AG04450 (cell line): Measurements from ENCODE around the gene ANKS1B. TPM values are rescaled to one million over a fixed set of nuclear protein-coding genes. Genes with fewer than 3 reads are reported as not detected.
A peak's percentile ranks its signal among the peaks of the same experiment; 100 is the strongest.

Experiments
- CTCF ChIA-PET: fragments of 300-600, 350-600 bp; formaldehyde crosslinking; extraction: SDS; loops from one replicate; lab custom pipeline; 2022; ENCODE audit warnings: antibody characterized with exemption, inconsistent platforms; lab: Charles Lee
- POLR2A ChIA-PET: fragments of 350-600 bp; formaldehyde crosslinking; extraction: SDS; loops from one replicate; lab custom pipeline; 2021; ENCODE audit warnings: antibody characterized with exemption, inconsistent platforms; lab: Yijun Ruan, JAX
- DNase-seq: peaks from one replicate; pipeline ENCODE4 v3.0.0-alpha.2; 2011; ENCODE audit warnings: low read depth, low spot score
- H3K27ac ChIP-seq: one replicate; pipeline ENCODE4 v1.5.1; 2012; ENCODE audit warnings: low read depth, low read length, control low read depth
- H3K27me3 ChIP-seq: one replicate; pipeline ENCODE4 v1.6.0; 2012; ENCODE audit warnings: low read length; ENCODE audit not compliant: control insufficient read depth, insufficient read depth
- H3K4me3 ChIP-seq: 2 replicates; pipeline ENCODE4 v1.5.1; 2011; ENCODE audit warnings: mild to moderate bottlenecking, low read depth, low read length, control low read depth
- H3K9me3 ChIP-seq: 2 replicates; pipeline ENCODE4 v1.5.1; 2012; ENCODE audit warnings: low read length; ENCODE audit not compliant: control insufficient read depth, insufficient read depth
- CTCF ChIP-seq: IDR thresholded peaks from 2 replicates; pipeline ENCODE4 v1.5.1; 2011; ENCODE audit warnings: low read depth, low read length, control low read depth, inconsistent platforms
- polyA plus RNA-seq: library from polyadenylated mRNA; depleted of rRNA; stranded (reverse); fragments of >200 nt; gene quantifications from 2 replicates; pipeline ENCODE4 v1.2.3, GENCODE V29; 2011

The ANKS1B gene
- polyA plus RNA-seq, 1 experiment: 0.22 TPM

- H3K27me3 ChIP-seq: peaks cover 2% of the 10 kb centered on the region
- H3K9me3 ChIP-seq: no peaks in the 10 kb centered on the region; the same call in 1 of the 2 replicates
- no peak overlapping the region for H3K27ac ChIP-seq
- no peak for DNase-seq
- no peak overlapping the region for H3K4me3 ChIP-seq
- ChIA-PET CTCF (no interaction called here), POLR2A (no interaction called here)
- no peak for TF ChIP-seq CTCF
Measured at GRCh38 chr12:98748463-98748862, 1236.3 kb downstream of the ANKS1B start.

GRCh38 chr12:98745578-98746391 lies 1239.0 kb downstream of the ANKS1B start:
- no peak for TF ChIP-seq CTCF
- ChIA-PET CTCF (no interaction called here), POLR2A (no interaction called here)
- Histone ChIP-seq H3K27me3 (no peaks in the 10 kb centered on the region), H3K27ac (no peak overlapping the region), H3K9me3 (no peaks in the 10 kb centered on the region; the same call in 1 of the 2 replicates), H3K4me3 (peak overlapping the region; percentile 61)
- no peak for DNase-seq

GRCh38 chr12:98744680-98745079 lies 1240.1 kb downstream of the ANKS1B start:
- Histone ChIP-seq H3K4me3 (no peak overlapping the region), H3K27me3 (no peaks in the 10 kb centered on the region), H3K27ac (no peak overlapping the region), H3K9me3 (no peaks in the 10 kb centered on the region; the same call in 1 of the 2 replicates)
- POLR2A ChIA-PET: no interaction called here
- DNase-seq: no peak
- CTCF ChIA-PET: no interaction called here
- no peak for TF ChIP-seq CTCF

GRCh38 chr12:98743362-98743953 lies 1241.3 kb downstream of the ANKS1B start:
- POLR2A ChIA-PET: no interaction called here
- Histone ChIP-seq H3K9me3 (no peaks in the 10 kb centered on the region; the same call in 1 of the 2 replicates), H3K4me3 (no peak overlapping the region), H3K27me3 (no peaks in the 10 kb centered on the region), H3K27ac (no peak overlapping the region)
- no peak for TF ChIP-seq CTCF
- no peak for DNase-seq
- CTCF ChIA-PET: no interaction called here

- no peak for DNase-seq
- H3K4me3 ChIP-seq: no peak overlapping the region
- H3K27ac ChIP-seq: no peak overlapping the region
- no peak for TF ChIP-seq CTCF
- CTCF ChIA-PET: interaction anchor here (0.5 to 1.3 kb wide), 3 partner anchors 27 to 257 kb away, joined by 3 to 5 read pairs (median 4); no protein-coding TSS in a partner anchor
- H3K9me3 ChIP-seq: no peaks in the 10 kb centered on the region; the same call in 1 of the 2 replicates
- POLR2A ChIA-PET: no interaction called here
- no peaks in the 10 kb centered on the region for H3K27me3 ChIP-seq
Measured at GRCh38 chr12:98741556-98742265, 1243.0 kb downstream of the ANKS1B start.
